GM23338 (cell line): Measurements from ENCODE around the gene ACHE. TPM values are rescaled to one million over a fixed set of nuclear protein-coding genes. Genes with fewer than 3 reads are reported as not detected.

Experiments used
- CREB1 ChIP-seq: fragments of 250-450 bp; sonication (Bioruptor Pico); IDR thresholded peaks from 2 replicates; pipeline ENCODE4 v1.5.0; 2020; ENCODE audit warnings: low read depth, mild to moderate bottlenecking, moderate library complexity
- JUNB ChIP-seq: IDR thresholded peaks from one replicate; pipeline ENCODE4 v1.6.1; 2016; ENCODE audit warnings: antibody characterized with exemption; ENCODE audit not compliant: unreplicated experiment
- NANOG ChIP-seq: IDR thresholded peaks from 2 replicates; pipeline ENCODE4 v1.6.1; 2016; ENCODE audit warnings: antibody characterized with exemption, borderline replicate concordance
- STAT1 ChIP-seq: IDR thresholded peaks from one replicate; pipeline ENCODE4 v1.6.1; 2016; ENCODE audit warnings: antibody characterized with exemption; ENCODE audit not compliant: unreplicated experiment
- ZNF114 ChIP-seq: fragments of 250-450 bp; sonication (Bioruptor Pico); IDR thresholded peaks from 2 replicates; pipeline ENCODE4 v1.5.0; 2020; ENCODE audit warnings: mild to moderate bottlenecking, moderate library complexity
- ZNF331 ChIP-seq: fragments of 250-450 bp; sonication (Bioruptor Pico); IDR thresholded peaks from 2 replicates; pipeline ENCODE4 v1.5.0; 2020; ENCODE audit warnings: low read depth, mild to moderate bottlenecking, moderate library complexity
- polyA plus RNA-seq: library from polyadenylated mRNA; unstranded; fragments of >200 nt; fragmentation: Nextera tagmentation; extraction: Ambion mirVana; gene quantifications from 2 replicates; pipeline ENCODE4 v1.2.1, GENCODE V29; 2016
- total RNA-seq: library from RNA; depleted of rRNA; stranded (reverse); fragments of >200 nt; shearing (Covaris generic); gene quantifications from 2 replicates; pipeline ENCODE4 v1.2.3, GENCODE V29; 2014
- TF ChIP-seq, protein P1 (sequence below): fragments of 250-450 bp; sonication (Bioruptor Pico); IDR thresholded peaks from 2 replicates; pipeline ENCODE4 v1.5.0; 2020; ENCODE audit warnings: mild to moderate bottlenecking, moderate library complexity
- TF ChIP-seq, protein P2 (sequence below): IDR thresholded peaks from one replicate; pipeline ENCODE4 v1.6.1; 2018; ENCODE audit warnings: antibody characterized with exemption; ENCODE audit not compliant: unreplicated experiment

ACHE gene
- total and polyA plus RNA-seq, 2 experiments from 2014 or later, result 3.6 to 3.7 TPM

DNA sequence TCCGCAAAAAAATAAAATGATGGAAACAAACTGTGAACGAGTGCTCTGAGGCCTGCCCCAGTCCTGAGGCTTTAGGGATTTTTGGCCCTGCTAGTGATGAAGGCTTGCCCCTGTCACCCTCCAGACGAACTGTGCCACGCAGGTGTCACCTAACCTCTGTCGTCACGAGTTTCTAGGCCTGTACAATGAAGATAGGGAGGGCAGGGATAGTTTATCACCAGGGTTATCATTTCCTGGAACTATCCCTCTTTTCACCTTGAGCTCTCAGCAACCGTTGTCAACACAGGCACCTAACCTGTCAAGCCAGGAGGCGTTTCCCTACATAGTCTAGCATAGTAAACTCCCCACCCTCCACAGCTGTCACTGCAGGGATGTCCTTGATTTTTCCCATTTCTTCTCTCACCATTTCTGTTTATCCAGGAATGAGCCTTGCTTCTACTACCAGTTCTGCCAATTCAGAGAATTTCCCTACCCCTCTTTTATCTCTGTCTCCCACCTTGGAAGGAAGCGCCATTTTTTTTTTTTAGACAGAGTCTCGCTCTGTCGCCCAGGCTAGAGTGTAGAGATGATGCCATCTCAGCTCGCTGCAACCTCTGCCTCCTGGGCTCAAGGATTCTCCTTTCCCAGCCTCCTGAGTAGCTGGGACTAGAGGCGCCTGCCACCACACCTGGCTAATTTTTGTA is 2.2 kb upstream of the ACHE start (continued):
- TF ChIP-seq, protein P1, sequence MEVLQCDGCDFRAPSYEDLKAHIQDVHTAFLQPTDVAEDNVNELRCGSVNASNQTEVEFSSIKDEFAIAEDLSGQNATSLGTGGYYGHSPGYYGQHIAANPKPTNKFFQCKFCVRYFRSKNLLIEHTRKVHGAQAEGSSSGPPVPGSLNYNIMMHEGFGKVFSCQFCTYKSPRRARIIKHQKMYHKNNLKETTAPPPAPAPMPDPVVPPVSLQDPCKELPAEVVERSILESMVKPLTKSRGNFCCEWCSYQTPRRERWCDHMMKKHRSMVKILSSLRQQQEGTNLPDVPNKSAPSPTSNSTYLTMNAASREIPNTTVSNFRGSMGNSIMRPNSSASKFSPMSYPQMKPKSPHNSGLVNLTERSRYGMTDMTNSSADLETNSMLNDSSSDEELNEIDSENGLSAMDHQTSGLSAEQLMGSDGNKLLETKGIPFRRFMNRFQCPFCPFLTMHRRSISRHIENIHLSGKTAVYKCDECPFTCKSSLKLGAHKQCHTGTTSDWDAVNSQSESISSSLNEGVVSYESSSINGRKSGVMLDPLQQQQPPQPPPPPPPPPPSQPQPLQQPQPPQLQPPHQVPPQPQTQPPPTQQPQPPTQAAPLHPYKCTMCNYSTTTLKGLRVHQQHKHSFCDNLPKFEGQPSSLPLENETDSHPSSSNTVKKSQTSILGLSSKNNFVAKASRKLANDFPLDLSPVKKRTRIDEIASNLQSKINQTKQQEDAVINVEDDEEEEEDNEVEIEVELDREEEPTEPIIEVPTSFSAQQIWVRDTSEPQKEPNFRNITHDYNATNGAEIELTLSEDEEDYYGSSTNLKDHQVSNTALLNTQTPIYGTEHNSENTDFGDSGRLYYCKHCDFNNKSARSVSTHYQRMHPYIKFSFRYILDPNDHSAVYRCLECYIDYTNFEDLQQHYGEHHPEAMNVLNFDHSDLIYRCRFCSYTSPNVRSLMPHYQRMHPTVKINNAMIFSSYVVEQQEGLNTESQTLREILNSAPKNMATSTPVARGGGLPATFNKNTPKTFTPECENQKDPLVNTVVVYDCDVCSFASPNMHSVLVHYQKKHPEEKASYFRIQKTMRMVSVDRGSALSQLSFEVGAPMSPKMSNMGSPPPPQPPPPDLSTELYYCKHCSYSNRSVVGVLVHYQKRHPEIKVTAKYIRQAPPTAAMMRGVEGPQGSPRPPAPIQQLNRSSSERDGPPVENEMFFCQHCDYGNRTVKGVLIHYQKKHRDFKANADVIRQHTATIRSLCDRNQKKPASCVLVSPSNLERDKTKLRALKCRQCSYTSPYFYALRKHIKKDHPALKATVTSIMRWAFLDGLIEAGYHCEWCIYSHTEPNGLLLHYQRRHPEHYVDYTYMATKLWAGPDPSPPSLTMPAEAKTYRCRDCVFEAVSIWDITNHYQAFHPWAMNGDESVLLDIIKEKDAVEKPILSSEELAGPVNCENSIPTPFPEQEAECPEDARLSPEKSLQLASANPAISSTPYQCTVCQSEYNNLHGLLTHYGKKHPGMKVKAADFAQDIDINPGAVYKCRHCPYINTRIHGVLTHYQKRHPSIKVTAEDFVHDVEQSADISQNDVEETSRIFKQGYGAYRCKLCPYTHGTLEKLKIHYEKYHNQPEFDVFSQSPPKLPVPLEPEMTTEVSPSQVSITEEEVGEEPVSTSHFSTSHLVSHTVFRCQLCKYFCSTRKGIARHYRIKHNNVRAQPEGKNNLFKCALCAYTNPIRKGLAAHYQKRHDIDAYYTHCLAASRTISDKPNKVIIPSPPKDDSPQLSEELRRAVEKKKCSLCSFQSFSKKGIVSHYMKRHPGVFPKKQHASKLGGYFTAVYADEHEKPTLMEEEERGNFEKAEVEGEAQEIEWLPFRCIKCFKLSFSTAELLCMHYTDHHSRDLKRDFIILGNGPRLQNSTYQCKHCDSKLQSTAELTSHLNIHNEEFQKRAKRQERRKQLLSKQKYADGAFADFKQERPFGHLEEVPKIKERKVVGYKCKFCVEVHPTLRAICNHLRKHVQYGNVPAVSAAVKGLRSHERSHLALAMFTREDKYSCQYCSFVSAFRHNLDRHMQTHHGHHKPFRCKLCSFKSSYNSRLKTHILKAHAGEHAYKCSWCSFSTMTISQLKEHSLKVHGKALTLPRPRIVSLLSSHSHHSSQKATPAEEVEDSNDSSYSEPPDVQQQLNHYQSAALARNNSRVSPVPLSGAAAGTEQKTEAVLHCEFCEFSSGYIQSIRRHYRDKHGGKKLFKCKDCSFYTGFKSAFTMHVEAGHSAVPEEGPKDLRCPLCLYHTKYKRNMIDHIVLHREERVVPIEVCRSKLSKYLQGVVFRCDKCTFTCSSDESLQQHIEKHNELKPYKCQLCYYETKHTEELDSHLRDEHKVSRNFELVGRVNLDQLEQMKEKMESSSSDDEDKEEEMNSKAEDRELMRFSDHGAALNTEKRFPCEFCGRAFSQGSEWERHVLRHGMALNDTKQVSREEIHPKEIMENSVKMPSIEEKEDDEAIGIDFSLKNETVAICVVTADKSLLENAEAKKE (CRISPR knock-in tag), result no peak
- TF ChIP-seq STAT1 (no peak), JUNB (no peak), NANOG (no peak), ZNF331 (CRISPR knock-in tag) (no peak), ZNF114 (CRISPR knock-in tag) (no peak), CREB1 (CRISPR knock-in tag) (no peak)
- TF ChIP-seq, protein P2, sequence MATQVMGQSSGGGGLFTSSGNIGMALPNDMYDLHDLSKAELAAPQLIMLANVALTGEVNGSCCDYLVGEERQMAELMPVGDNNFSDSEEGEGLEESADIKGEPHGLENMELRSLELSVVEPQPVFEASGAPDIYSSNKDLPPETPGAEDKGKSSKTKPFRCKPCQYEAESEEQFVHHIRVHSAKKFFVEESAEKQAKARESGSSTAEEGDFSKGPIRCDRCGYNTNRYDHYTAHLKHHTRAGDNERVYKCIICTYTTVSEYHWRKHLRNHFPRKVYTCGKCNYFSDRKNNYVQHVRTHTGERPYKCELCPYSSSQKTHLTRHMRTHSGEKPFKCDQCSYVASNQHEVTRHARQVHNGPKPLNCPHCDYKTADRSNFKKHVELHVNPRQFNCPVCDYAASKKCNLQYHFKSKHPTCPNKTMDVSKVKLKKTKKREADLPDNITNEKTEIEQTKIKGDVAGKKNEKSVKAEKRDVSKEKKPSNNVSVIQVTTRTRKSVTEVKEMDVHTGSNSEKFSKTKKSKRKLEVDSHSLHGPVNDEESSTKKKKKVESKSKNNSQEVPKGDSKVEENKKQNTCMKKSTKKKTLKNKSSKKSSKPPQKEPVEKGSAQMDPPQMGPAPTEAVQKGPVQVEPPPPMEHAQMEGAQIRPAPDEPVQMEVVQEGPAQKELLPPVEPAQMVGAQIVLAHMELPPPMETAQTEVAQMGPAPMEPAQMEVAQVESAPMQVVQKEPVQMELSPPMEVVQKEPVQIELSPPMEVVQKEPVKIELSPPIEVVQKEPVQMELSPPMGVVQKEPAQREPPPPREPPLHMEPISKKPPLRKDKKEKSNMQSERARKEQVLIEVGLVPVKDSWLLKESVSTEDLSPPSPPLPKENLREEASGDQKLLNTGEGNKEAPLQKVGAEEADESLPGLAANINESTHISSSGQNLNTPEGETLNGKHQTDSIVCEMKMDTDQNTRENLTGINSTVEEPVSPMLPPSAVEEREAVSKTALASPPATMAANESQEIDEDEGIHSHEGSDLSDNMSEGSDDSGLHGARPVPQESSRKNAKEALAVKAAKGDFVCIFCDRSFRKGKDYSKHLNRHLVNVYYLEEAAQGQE, result no peak
